Heart left ventricle (tissue), 13 donors: ENCODE results near the gene RNASE4.

Source experiments
- POLR2A ChIP-seq, 2 donors: fragments of 450-650 bp; IDR thresholded peaks; one replicate each; pipeline ENCODE4 v1.6.1; 2017; ENCODE audit warnings: antibody characterized with exemption in 2 of 2, mild to moderate bottlenecking in 2 of 2, moderate library complexity in 2 of 2
- TF ChIP-seq, protein P1 (sequence below), 12 donors: fragments of 200-600 bp; sonication (generic) in 4 of 12; IDR thresholded peaks; one replicate each; pipeline versions ENCODE4 v1.5.0 to v1.8.0; 2018 to 2022; ENCODE audit warnings: antibody characterized with exemption in 12 of 12, mild to moderate bottlenecking in 5 of 12
- donor health status: ischemic (EF 13 %, LVEDD 7.1; RV severe dilation, severe dysfunction).
- donor health status: DM: no; HTN: yes; CAD: no.
- donor health status: DM: no; HTN: no; CAD: no.
- donor health status: ischemic (EF 25% LVEDD 6.9; RV normal size, moderate dysfunction).
- donor health status: ischemic (EF 25% LVEDD 5.7; RV mildly dilated, moderate dysfunction).
- donor health status: ischemic (EF 35%, LVEDD 5.7; RV mildly dilated, moderate dysfunction).
- donor health status: nonischemic (EF 11% LVEDD 7.7; RV severe dilation, severe dysfunction).
- donor health status: DM: yes; HTN: yes; CAD: no.
- donor health status: PGD.
- donor health status: ischemic (EF 29% LVEDD 5.4; RV normal size, mild dysfunction).
- donor health status: nonischemic (EF 23%, LVEDD 6.1; RV moderate dilation, normal function).

DNA sequence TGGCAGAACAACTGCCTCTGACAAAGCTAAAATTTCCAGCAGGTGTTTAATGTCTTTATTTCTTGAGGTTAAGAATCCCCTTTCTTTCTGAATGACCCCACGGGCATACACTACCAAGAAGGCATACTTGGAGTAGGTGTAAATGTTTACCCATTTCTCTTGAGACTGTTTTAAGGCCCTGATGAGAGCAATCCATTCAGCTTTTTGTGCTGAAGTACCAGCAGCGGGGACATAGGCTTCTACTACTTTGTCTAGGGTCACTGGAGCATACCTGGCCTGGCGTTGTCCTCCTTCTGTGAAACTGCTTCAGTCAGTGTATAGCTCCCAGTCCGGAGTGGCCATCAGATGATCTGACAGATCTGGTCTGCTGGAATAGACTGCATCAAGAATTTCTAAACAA lies 26.9 kb downstream of the RNASE4 start:
- TF ChIP-seq, protein P1, sequence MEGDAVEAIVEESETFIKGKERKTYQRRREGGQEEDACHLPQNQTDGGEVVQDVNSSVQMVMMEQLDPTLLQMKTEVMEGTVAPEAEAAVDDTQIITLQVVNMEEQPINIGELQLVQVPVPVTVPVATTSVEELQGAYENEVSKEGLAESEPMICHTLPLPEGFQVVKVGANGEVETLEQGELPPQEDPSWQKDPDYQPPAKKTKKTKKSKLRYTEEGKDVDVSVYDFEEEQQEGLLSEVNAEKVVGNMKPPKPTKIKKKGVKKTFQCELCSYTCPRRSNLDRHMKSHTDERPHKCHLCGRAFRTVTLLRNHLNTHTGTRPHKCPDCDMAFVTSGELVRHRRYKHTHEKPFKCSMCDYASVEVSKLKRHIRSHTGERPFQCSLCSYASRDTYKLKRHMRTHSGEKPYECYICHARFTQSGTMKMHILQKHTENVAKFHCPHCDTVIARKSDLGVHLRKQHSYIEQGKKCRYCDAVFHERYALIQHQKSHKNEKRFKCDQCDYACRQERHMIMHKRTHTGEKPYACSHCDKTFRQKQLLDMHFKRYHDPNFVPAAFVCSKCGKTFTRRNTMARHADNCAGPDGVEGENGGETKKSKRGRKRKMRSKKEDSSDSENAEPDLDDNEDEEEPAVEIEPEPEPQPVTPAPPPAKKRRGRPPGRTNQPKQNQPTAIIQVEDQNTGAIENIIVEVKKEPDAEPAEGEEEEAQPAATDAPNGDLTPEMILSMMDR (IDR thresholded peaks at IDR 0.05), result no peak
- TF ChIP-seq POLR2A (IDR thresholded peaks at IDR 0.05), result no peak
